ENCODE measurements around the gene EVX2.

The EVX2 gene

DNA sequence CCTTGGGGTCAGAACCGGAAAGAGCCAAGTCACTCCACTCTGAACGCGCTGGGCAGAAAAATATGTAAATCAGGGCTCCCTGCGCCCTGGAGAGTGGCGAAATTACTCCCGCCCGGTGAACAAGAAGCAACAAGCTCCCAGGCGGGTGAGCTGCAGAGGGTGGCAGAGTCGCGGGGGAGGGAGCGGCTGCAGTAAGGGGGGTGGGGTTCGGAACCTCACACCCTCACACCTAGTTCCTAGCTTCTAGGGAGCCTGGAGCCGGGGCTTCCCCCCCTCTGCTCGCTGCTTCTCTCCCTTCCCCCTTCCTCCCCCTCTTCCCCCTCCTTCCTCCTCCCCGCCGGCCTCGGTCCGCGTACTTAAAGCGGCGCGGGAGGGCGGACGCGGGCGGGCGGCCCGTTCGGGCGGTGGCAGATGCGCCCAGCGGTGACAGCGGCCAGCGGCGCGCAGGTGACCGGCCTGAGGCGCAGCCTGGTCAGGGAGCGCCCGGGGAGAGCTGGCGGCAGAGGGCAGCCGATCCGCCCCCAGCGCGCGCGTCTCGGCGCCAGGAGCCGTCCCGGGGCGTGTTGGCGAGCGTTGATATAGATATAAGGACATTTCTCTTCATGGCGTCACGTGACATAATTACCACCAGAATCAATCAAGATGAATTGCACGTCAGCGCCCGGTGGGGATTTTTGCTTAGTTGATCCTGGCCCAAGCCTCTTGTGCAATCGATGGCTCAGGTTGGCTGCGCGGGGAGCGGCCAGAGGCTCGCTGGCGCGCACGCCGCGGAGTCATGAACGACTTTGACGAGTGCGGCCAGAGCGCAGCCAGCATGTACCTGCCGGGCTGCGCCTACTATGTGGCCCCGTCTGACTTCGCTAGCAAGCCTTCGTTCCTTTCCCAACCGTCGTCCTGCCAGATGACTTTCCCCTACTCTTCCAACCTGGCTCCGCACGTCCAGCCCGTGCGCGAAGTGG, 23.1 kb upstream of the EVX2 start, which contains the start of gene HOXD11 (continued):
- TF ChIP-seq ZNF140 (tag by site-specific recombination; IDR thresholded peaks at IDR 0.05) (no peak), ZNF530 (tag by site-specific recombination; IDR thresholded peaks at IDR 0.05; ENCODE audit: low read depth) (no peak), ZNF654 (tag by site-specific recombination; IDR thresholded peaks at IDR 0.05; ENCODE audit: low read depth) (no peak), ZNF777 (tag by site-specific recombination; IDR thresholded peaks at IDR 0.05; ENCODE audit: borderline replicate concordance) (no peak), RBAK (tag by site-specific recombination; IDR thresholded peaks at IDR 0.05) (no peak), ZFP41 (tag by site-specific recombination; IDR thresholded peaks at IDR 0.05; ENCODE audit: borderline replicate concordance) (no peak), ZNF571 (tag by site-specific recombination; IDR thresholded peaks at IDR 0.05) (no peak), KLF7 (tag by site-specific recombination; IDR thresholded peaks at IDR 0.05; ENCODE audit: borderline replicate concordance) (peak; percentile 31; the same call in 1 of the 2 replicates), ZNF214 (tag by site-specific recombination; IDR thresholded peaks at IDR 0.05; ENCODE audit: borderline replicate concordance) (no peak), ZNF830 (tag by site-specific recombination; IDR thresholded peaks at IDR 0.05; ENCODE audit: low read depth) (no peak), ZNF114 (tag by site-specific recombination; IDR thresholded peaks at IDR 0.05) (no peak), ZNF394 (tag by site-specific recombination; IDR thresholded peaks at IDR 0.05; ENCODE audit: borderline replicate concordance) (peak; percentile 16), HOXA7 (CRISPR knock-in tag; IDR thresholded peaks at IDR 0.05; ENCODE audit: borderline replicate concordance) (no peak), ZIC2 (tag by site-specific recombination; IDR thresholded peaks at IDR 0.05) (peak; percentile 76), MYNN (tag by site-specific recombination; IDR thresholded peaks at IDR 0.05; ENCODE audit: borderline replicate concordance) (no peak), ZNF146 (tag by site-specific recombination; IDR thresholded peaks at IDR 0.05) (no peak), ZNF16 (tag by site-specific recombination; IDR thresholded peaks at IDR 0.05; ENCODE audit: low read depth) (no peak), ZNF138 (tag by site-specific recombination; IDR thresholded peaks at IDR 0.05; ENCODE audit: borderline replicate concordance) (no peak), ZNF248 (tag by site-specific recombination; IDR thresholded peaks at IDR 0.05) (no peak), ZNF433 (tag by site-specific recombination; IDR thresholded peaks at IDR 0.05; ENCODE audit: low read depth) (no peak), MZF1 (tag by site-specific recombination; IDR thresholded peaks at IDR 0.05; ENCODE audit: borderline replicate concordance) (peak; percentile 91), ZNF510 (tag by site-specific recombination; IDR thresholded peaks at IDR 0.05; ENCODE audit: insufficient replicate concordance) (no peak), ZNF302 (tag by site-specific recombination; IDR thresholded peaks at IDR 0.05; ENCODE audit: low read depth) (no peak), ZNF239 (tag by site-specific recombination; IDR thresholded peaks at IDR 0.05) (no peak), ZBTB7A (tag by site-specific recombination; IDR thresholded peaks at IDR 0.05; ENCODE audit: low read depth) (no peak), ZNF791 (tag by site-specific recombination; IDR thresholded peaks at IDR 0.05) (no peak), ZNF112 (tag by site-specific recombination; IDR thresholded peaks at IDR 0.05) (no peak)
- TF ChIP-seq, protein P1, sequence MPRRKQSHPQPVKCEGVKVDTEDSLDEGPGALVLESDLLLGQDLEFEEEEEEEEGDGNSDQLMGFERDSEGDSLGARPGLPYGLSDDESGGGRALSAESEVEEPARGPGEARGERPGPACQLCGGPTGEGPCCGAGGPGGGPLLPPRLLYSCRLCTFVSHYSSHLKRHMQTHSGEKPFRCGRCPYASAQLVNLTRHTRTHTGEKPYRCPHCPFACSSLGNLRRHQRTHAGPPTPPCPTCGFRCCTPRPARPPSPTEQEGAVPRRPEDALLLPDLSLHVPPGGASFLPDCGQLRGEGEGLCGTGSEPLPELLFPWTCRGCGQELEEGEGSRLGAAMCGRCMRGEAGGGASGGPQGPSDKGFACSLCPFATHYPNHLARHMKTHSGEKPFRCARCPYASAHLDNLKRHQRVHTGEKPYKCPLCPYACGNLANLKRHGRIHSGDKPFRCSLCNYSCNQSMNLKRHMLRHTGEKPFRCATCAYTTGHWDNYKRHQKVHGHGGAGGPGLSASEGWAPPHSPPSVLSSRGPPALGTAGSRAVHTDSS (tag by site-specific recombination; IDR thresholded peaks at IDR 0.05), result peak; percentile 53
- TF ChIP-seq, protein P2, sequence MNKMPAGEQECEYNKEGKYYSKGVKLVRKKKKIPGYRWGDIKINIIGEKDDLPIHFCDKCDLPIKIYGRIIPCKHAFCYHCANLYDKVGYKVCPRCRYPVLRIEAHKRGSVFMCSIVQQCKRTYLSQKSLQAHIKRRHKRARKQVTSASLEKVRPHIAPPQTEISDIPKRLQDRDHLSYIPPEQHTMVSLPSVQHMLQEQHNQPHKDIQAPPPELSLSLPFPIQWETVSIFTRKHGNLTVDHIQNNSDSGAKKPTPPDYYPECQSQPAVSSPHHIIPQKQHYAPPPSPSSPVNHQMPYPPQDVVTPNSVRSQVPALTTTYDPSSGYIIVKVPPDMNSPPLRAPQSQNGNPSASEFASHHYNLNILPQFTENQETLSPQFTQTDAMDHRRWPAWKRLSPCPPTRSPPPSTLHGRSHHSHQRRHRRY (tag by site-specific recombination; IDR thresholded peaks at IDR 0.05), result 0 out of 2 replicates have a peak, but pooled peaks have one; percentile 21
- TF ChIP-seq, protein P3, sequence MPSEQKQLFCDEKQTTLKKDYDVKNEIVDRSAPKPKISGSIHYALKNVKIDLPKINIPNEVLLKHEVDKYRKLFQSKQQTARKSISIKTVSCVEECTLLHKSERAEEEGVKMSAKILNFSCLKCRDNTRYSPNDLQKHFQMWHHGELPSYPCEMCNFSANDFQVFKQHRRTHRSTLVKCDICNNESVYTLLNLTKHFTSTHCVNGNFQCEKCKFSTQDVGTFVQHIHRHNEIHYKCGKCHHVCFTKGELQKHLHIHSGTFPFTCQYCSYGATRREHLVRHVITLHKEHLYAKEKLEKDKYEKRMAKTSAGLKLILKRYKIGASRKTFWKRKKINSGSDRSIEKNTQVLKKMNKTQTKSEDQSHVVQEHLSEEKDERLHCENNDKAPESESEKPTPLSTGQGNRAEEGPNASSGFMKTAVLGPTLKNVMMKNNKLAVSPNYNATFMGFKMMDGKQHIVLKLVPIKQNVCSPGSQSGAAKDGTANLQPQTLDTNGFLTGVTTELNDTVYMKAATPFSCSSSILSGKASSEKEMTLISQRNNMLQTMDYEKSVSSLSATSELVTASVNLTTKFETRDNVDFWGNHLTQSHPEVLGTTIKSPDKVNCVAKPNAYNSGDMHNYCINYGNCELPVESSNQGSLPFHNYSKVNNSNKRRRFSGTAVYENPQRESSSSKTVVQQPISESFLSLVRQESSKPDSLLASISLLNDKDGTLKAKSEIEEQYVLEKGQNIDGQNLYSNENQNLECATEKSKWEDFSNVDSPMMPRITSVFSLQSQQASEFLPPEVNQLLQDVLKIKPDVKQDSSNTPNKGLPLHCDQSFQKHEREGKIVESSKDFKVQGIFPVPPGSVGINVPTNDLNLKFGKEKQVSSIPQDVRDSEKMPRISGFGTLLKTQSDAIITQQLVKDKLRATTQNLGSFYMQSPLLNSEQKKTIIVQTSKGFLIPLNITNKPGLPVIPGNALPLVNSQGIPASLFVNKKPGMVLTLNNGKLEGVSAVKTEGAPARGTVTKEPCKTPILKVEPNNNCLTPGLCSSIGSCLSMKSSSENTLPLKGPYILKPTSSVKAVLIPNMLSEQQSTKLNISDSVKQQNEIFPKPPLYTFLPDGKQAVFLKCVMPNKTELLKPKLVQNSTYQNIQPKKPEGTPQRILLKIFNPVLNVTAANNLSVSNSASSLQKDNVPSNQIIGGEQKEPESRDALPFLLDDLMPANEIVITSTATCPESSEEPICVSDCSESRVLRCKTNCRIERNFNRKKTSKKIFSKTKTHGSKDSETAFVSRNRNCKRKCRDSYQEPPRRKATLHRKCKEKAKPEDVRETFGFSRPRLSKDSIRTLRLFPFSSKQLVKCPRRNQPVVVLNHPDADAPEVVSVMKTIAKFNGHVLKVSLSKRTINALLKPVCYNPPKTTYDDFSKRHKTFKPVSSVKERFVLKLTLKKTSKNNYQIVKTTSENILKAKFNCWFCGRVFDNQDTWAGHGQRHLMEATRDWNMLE (tag by site-specific recombination; conservative IDR thresholded peaks at IDR 0.05; ENCODE audit: low read depth), result no peak
- TF ChIP-seq, protein P4, sequence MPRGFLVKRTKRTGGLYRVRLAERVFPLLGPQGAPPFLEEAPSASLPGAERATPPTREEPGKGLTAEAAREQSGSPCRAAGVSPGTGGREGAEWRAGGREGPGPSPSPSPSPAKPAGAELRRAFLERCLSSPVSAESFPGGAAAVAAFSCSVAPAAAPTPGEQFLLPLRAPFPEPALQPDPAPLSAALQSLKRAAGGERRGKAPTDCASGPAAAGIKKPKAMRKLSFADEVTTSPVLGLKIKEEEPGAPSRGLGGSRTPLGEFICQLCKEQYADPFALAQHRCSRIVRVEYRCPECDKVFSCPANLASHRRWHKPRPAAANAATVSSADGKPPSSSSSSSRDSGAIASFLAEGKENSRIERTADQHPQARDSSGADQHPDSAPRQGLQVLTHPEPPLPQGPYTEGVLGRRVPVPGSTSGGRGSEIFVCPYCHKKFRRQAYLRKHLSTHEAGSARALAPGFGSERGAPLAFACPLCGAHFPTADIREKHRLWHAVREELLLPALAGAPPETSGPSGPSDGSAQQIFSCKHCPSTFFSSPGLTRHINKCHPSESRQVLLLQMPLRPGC (tag by site-specific recombination; IDR thresholded peaks at IDR 0.05), result peak; percentile 67
